HL-60/S4 (cell line): ENCODE measurements around the gene MLF2.

Experiments
- in situ Hi-C: fragments of 300-500 bp; cut with MboI; formaldehyde crosslinking; loops from 2 replicates; pipeline ENCODE4 v1.14.3; 2022; ENCODE audit warnings: low sequenced_read_pairs

MLF2 gene

GRCh38 chr12:6752921-6753771, at the start of gene MLF2:
Gene MLF2, minus strand, starts transcription at chr12:6753141. Its CDS starts 807 bp downstream, at chr12:6752334.
- in situ Hi-C loops = loop anchor here (5.0 kb wide), 1 partner anchor 74 kb away; the partner anchor contains the start of gene P3H3

- in situ Hi-C loops = no loop called here
Observed at GRCh38 chr12:6799147-6799546, 46.2 kb upstream of the MLF2 start.

GRCh38 chr12:6796576-6796975, 43.6 kb upstream of the MLF2 start:
- in situ Hi-C loops = no loop called here

- in situ Hi-C loops = no loop called here
Observed at GRCh38 chr12:6795088-6795487, 42.1 kb upstream of the MLF2 start.

- in situ Hi-C loops = no loop called here
Observed at GRCh38 chr12:6792522-6793201, 39.7 kb upstream of the MLF2 start.

- in situ Hi-C loops = no loop called here
Observed at GRCh38 chr12:6791931-6792520, 39.1 kb upstream of the MLF2 start.

GRCh38 chr12:6790496-6791150, 37.7 kb upstream of the MLF2 start:
- in situ Hi-C loops = no loop called here

- in situ Hi-C loops = no loop called here
Observed at GRCh38 chr12:6788972-6789924, 36.3 kb upstream of the MLF2 start, which contains the start of gene CD4. Gene CD4, plus strand, starts transcription at chr12:6789528. Its CDS starts 10,611 bp downstream, at chr12:6800139.

GRCh38 chr12:6787309-6787708, 34.4 kb upstream of the MLF2 start:
- in situ Hi-C loops = no loop called here

GRCh38 chr12:6786416-6787094, 33.6 kb upstream of the MLF2 start:
- in situ Hi-C loops = no loop called here

GRCh38 chr12:6784761-6785160, 31.8 kb upstream of the MLF2 start:
- in situ Hi-C loops = no loop called here

GRCh38 chr12:6784296-6784695, 31.4 kb upstream of the MLF2 start:
- in situ Hi-C loops = no loop called here

GRCh38 chr12:6783828-6784227, 30.9 kb upstream of the MLF2 start:
- in situ Hi-C loops = no loop called here

GRCh38 chr12:6782850-6783566, 30.1 kb upstream of the MLF2 start:
- in situ Hi-C loops = no loop called here

GRCh38 chr12:6782119-6782518, 29.2 kb upstream of the MLF2 start:
- in situ Hi-C loops = no loop called here

GRCh38 chr12:6780573-6780972, 27.6 kb upstream of the MLF2 start:
- in situ Hi-C loops = no loop called here

GRCh38 chr12:6779708-6780432, 26.9 kb upstream of the MLF2 start:
- in situ Hi-C loops = no loop called here
